Tibial artery (tissue), 4 donors: ENCODE results near the gene NCOR2.

ENCODE experiments used
- DNase-seq, 2 donors: peaks; one replicate each; pipeline ENCODE4 v3.0.0-alpha.2; 2019
- H3K27ac ChIP-seq, 2 donors: fragments of 200-600 bp; sonication (generic) in 1 of 2; 1 replicate in 1 of 2; 2 replicates in 1 of 2; pipeline ENCODE4 v1.5.1; 2018 to 2019; ENCODE audit warnings: mild to moderate bottlenecking in 1 of 2
- H3K27me3 ChIP-seq, 2 donors: fragments of 200-600 bp; sonication (generic) in 1 of 2; one replicate each; pipeline versions ENCODE4 v1.5.1 to v1.6.0; 2016 to 2019
- H3K36me3 ChIP-seq, 3 donors: fragments of 200-600 bp; sonication (generic) in 2 of 3; one replicate each; pipeline ENCODE4 v1.5.1; 2016 to 2019; ENCODE audit warnings: mild to moderate bottlenecking in 2 of 3
- H3K4me1 ChIP-seq, 4 donors: fragments of 200-600 bp; sonication (generic) in 2 of 4; 1 replicate in 3 of 4; 2 replicates in 1 of 4; pipeline ENCODE4 v1.5.1; 2016 to 2019
- H3K4me3 ChIP-seq, 2 donors: fragments of 200-600 bp; sonication (generic) in 1 of 2; 1 replicate in 1 of 2; 2 replicates in 1 of 2; pipeline ENCODE4 v1.5.1; 2018 to 2019; ENCODE audit warnings: mild to moderate bottlenecking in 2 of 2
- H3K9me3 ChIP-seq, 3 donors: fragments of 200-600 bp; sonication (generic) in 1 of 3; one replicate each; pipeline ENCODE4 v1.5.1; 2016 to 2019
- intact Hi-C: fragments of 100-400 bp; cut with DNase I; formaldehyde crosslinking; loops from one replicate; pipeline ENCODE4 v1.15.0; 2023; ENCODE audit warnings: low total_unique reads
- TF ChIP-seq, protein P1 (sequence below), 2 experiments: fragments of 200-600 bp in 1 of 2; fragments of 450-650 bp in 1 of 2; IDR thresholded peaks; one replicate each; pipeline ENCODE4 v1.5.1; 2017 to 2019; ENCODE audit warnings: antibody characterized with exemption in 2 of 2, mild to moderate bottlenecking in 1 of 2, moderate library complexity in 1 of 2

NCOR2 gene

DNA sequence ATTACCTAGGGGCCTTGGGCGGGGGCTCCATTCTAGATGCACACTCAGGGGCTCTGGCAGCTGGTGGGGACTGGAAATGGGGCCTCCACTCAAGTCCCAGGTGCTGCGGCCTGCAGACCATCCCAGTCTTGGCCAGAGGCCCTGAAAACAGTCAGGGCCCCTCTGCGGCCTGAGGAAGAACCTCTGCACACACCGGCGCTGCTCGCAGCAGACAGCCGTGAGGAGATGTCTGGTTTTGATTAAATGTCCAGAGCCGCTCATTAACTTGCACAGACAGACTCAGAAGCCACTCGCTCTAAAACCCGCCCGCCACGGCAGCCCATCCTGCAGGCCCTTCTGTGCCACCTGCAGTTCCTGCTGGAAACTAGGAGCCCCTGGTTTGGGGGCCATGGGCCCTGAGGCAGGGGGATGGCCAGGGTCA lies 36.4 kb upstream of the NCOR2 start:
- TF ChIP-seq, protein P1, sequence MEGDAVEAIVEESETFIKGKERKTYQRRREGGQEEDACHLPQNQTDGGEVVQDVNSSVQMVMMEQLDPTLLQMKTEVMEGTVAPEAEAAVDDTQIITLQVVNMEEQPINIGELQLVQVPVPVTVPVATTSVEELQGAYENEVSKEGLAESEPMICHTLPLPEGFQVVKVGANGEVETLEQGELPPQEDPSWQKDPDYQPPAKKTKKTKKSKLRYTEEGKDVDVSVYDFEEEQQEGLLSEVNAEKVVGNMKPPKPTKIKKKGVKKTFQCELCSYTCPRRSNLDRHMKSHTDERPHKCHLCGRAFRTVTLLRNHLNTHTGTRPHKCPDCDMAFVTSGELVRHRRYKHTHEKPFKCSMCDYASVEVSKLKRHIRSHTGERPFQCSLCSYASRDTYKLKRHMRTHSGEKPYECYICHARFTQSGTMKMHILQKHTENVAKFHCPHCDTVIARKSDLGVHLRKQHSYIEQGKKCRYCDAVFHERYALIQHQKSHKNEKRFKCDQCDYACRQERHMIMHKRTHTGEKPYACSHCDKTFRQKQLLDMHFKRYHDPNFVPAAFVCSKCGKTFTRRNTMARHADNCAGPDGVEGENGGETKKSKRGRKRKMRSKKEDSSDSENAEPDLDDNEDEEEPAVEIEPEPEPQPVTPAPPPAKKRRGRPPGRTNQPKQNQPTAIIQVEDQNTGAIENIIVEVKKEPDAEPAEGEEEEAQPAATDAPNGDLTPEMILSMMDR (IDR thresholded peaks at IDR 0.05): no peak
- peaks cover 0 to 5% (median under 1%) of the 10 kb centered on the region in 4 donors for H3K4me1 ChIP-seq
- no peaks in the 10 kb centered on the region for H3K9me3 ChIP-seq
- no peaks in the 10 kb centered on the region for H3K27me3 ChIP-seq
- no peak overlapping the region for H3K27ac ChIP-seq
- H3K36me3 ChIP-seq: no peaks in the 10 kb centered on the region
- intact Hi-C loops: no loop called here
- DNase-seq: no peak
- no peak overlapping the region for H3K4me3 ChIP-seq

DNA sequence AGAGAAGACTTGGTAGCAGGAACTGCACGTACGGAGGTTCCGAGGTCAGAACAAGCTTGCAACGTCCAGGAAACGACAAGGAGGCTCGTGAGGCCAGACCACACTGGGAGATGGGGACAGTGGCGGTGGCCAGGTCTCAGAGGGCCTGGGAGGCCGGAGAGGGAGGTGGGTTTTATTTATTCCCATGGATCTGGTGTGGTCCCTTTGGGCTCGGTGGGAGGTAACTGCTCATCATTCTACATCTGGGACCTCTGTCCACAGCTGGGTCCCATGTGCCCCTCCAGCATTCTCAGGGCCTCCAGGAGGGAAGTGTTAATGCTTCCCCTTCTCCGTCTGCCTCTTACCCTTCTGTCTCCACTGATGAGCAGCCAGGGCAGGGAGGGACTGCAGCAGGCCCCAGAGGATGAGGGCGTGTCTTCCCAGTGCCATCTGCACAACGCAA lies 35.7 kb upstream of the NCOR2 start:
- Histone ChIP-seq H3K4me3 (no peak overlapping the region), H3K4me1 (no peaks in the 10 kb centered on the region), H3K36me3 (no peaks in the 10 kb centered on the region), H3K9me3 (no peaks in the 10 kb centered on the region), H3K27ac (no peak overlapping the region), H3K27me3 (no peaks in the 10 kb centered on the region)
- intact Hi-C loops: no loop called here
- no peak for DNase-seq
- TF ChIP-seq, protein P1 (IDR thresholded peaks at IDR 0.05): no peak

DNA sequence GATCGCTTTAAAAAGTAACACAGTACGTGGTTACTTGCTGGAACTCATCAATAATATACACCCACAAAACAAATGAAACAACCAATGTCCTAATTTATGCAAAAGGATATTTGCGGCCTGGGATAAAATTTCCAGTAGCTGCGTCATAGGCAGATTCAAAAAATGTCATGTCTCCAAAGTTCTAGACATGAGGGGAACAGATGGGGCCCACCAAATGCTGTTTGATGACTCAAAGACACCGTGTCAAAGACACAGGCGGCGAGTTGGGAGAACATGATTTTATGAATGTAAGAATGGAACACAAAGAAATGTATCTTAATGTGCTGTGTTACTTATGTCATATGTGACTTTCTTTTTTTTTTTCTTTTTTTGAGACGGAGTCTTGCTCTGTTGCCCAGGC lies 34.3 kb upstream of the NCOR2 start:
- Histone ChIP-seq H3K4me3 (no peak overlapping the region), H3K27me3 (no peaks in the 10 kb centered on the region), H3K4me1 (no peaks in the 10 kb centered on the region), H3K36me3 (no peaks in the 10 kb centered on the region), H3K9me3 (no peaks in the 10 kb centered on the region), H3K27ac (no peak overlapping the region)
- no peak for DNase-seq
- intact Hi-C loops: no loop called here
- TF ChIP-seq, protein P1 (IDR thresholded peaks at IDR 0.05): no peak

DNA sequence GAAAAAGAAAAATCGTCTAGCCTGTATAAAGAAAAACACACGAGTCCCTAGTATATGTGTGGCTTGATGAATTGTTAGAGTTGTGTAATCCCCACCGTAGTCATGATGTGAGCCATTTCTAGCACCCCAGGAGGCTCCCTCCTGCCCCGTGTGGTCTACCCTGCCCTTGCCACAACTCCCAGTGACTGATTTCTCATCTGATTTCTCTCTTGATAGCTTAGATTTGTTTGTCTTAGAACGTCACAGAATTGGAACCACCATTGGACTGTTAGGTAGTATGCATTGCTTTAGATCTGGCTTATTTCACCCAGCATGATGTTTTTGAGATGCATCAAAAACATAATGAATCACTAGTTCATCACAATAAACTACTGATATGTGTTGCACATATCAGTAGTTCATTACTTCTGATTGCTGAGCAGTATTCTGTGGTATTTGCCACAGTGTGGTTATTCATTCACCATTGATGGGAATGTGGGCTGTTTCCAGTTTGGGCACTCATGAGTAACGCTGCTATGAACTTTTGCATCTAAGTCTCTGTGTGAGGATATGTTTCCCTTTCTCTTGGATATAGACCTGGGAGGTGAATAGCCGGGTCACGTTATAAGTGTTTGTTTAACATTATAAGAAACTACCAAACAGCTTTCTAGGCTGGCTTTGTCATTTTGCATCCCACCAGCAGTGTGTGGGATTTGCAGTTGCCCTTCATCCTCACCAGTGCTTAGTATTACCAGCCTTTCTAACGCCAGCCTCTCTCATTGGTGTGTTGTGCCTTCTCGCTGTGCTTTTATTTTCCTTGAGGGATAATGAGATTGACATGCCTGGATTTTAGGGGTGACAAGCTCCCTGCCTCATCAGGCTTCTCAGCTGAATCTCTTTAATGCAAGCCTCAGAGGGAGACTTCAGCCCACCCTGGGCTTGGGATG lies 31.9 kb upstream of the NCOR2 start:
- intact Hi-C loops: no loop called here
- Histone ChIP-seq H3K9me3 (no peaks in the 10 kb centered on the region), H3K27ac (no peak overlapping the region), H3K27me3 (no peaks in the 10 kb centered on the region), H3K36me3 (no peaks in the 10 kb centered on the region), H3K4me1 (no peaks in the 10 kb centered on the region), H3K4me3 (no peak overlapping the region)
- DNase-seq: no peak
- TF ChIP-seq, protein P1 (IDR thresholded peaks at IDR 0.05): no peak

DNA sequence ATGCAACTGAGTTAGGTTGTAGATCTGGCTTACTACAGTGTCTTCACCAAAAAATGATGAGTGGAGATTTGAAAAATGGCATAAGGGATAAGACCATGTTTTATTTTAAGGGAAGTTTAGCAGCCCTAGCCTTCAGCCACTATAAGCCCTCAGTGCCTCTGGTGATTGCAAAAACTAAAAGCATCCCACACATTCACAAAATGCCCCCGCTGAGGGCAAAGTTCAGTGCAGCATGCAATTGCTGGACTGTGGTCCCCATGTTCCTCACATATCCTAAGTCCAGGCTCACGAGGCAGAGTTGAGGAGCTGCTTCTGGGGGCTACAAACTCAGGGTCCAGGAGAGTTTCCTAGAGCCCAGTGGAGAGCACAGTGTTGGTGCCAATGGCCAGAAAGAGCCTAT lies 29.6 kb upstream of the NCOR2 start:
- Histone ChIP-seq H3K36me3 (no peaks in the 10 kb centered on the region), H3K27ac (no peak overlapping the region), H3K27me3 (no peaks in the 10 kb centered on the region), H3K4me3 (no peak overlapping the region), H3K4me1 (no peaks in the 10 kb centered on the region), H3K9me3 (no peaks in the 10 kb centered on the region)
- intact Hi-C loops: no loop called here
- TF ChIP-seq, protein P1 (IDR thresholded peaks at IDR 0.05): no peak
- no peak for DNase-seq
